H9 (cell line): ENCODE data around the gene LGALS14. TPM values are rescaled to one million over a fixed set of nuclear protein-coding genes. Genes with fewer than 3 reads are reported as not detected.

ENCODE experiments used
- DNase-seq: peaks from one replicate; pipeline ENCODE4 v3.0.0-alpha.2; 2017
- H2AFZ ChIP-seq: one replicate; pipeline ENCODE4 v1.6.1; 2013; ENCODE audit warnings: mild to moderate bottlenecking, low read length, control low read depth, moderate library complexity
- H2AK5ac ChIP-seq: 2 replicates; pipeline ENCODE4 v1.6.1; 2013; ENCODE audit warnings: low read length, control low read depth, mixed read lengths; ENCODE audit not compliant: insufficient read length
- H2BK120ac ChIP-seq: one replicate; pipeline ENCODE4 v1.6.1; 2013; ENCODE audit warnings: low read depth, mild to moderate bottlenecking, low read length, control low read depth, inconsistent platforms; ENCODE audit not compliant: poor library complexity, severe bottlenecking
- H2BK12ac ChIP-seq: 2 replicates; pipeline ENCODE4 v1.6.1; 2013; ENCODE audit warnings: low read length, control low read depth, mixed read lengths, low read depth; ENCODE audit not compliant: insufficient read length
- H2BK15ac ChIP-seq: 2 replicates; pipeline ENCODE4 v1.6.1; 2013; ENCODE audit warnings: low read depth, low read length, control low read depth
- H2BK20ac ChIP-seq: one replicate; pipeline ENCODE4 v1.6.1; 2013; ENCODE audit warnings: low read depth, mild to moderate bottlenecking, low read length, control low read depth, inconsistent platforms; ENCODE audit not compliant: poor library complexity, severe bottlenecking
- H2BK5ac ChIP-seq: 2 replicates; pipeline ENCODE4 v1.6.1; 2013; ENCODE audit warnings: low read length, control low read depth, mixed read lengths; ENCODE audit not compliant: insufficient read length
- H3K14ac ChIP-seq: 2 replicates; pipeline ENCODE4 v1.6.1; 2013; ENCODE audit warnings: low read length, control low read depth; ENCODE audit not compliant: insufficient read depth
- H3K18ac ChIP-seq: 2 replicates; pipeline ENCODE4 v1.6.1; 2013; ENCODE audit warnings: low read depth, mild to moderate bottlenecking, mixed read lengths, low read length, control low read depth; ENCODE audit not compliant: insufficient read length
- H3K23ac ChIP-seq: 2 replicates; pipeline ENCODE4 v1.6.1; 2013; ENCODE audit warnings: low read length, control low read depth, mixed read lengths, low read depth; ENCODE audit not compliant: insufficient read length
- H3K23me2 ChIP-seq: 2 replicates; pipeline ENCODE4 v1.6.1; 2013; ENCODE audit warnings: low read depth, mild to moderate bottlenecking, mixed read lengths, low read length, control low read depth; ENCODE audit not compliant: insufficient read length, poor library complexity, severe bottlenecking
- H3K27ac ChIP-seq: 2 replicates; pipeline ENCODE4 v1.5.1; 2013; ENCODE audit warnings: low read length, control low read depth, mixed read lengths, low read depth; ENCODE audit not compliant: insufficient read length
- H3K27me3 ChIP-seq: 2 replicates; pipeline ENCODE4 v1.6.1; 2013; ENCODE audit warnings: low read length, control low read depth, inconsistent platforms; ENCODE audit not compliant: insufficient read depth
- H3K4ac ChIP-seq: 2 replicates; pipeline ENCODE4 v1.6.1; 2013; ENCODE audit warnings: low read depth, mild to moderate bottlenecking, control low read depth, inconsistent platforms, low read length, moderate library complexity
- H3K4me1 ChIP-seq: 2 replicates; pipeline ENCODE4 v1.6.1; 2013; ENCODE audit warnings: low read length, control low read depth, inconsistent platforms; ENCODE audit not compliant: insufficient read depth
- H3K4me2 ChIP-seq: 2 replicates; pipeline ENCODE4 v1.6.1; 2013; ENCODE audit warnings: low read length, control low read depth, mixed read lengths; ENCODE audit not compliant: insufficient read length, insufficient read depth
- H3K56ac ChIP-seq: 2 replicates; pipeline ENCODE4 v1.6.1; 2013; ENCODE audit warnings: low read depth, mild to moderate bottlenecking, mixed read lengths, low read length, control low read depth; ENCODE audit not compliant: insufficient read length
- H3K79me1 ChIP-seq: 2 replicates; pipeline ENCODE4 v1.6.1; 2013; ENCODE audit warnings: low read depth, mild to moderate bottlenecking, moderate library complexity, low read length, control low read depth, inconsistent platforms; ENCODE audit not compliant: insufficient read depth, poor library complexity, severe bottlenecking
- H3K79me2 ChIP-seq: 2 replicates; pipeline ENCODE4 v1.6.1; 2013; ENCODE audit warnings: low read length, control low read depth, inconsistent platforms; ENCODE audit not compliant: insufficient read depth
- H3K9ac ChIP-seq: 2 replicates; pipeline ENCODE4 v1.6.1; 2013; ENCODE audit warnings: low read length, control low read depth, mixed read lengths; ENCODE audit not compliant: insufficient read length; ENCODE audit errors: extremely low read depth
- H3K9me3 ChIP-seq: one replicate; pipeline ENCODE4 v1.6.1; 2013; ENCODE audit warnings: low read depth, low read length, inconsistent platforms; ENCODE audit not compliant: control insufficient read depth
- H3T11ph ChIP-seq: one replicate; pipeline ENCODE4 v1.6.1; 2013; ENCODE audit warnings: mild to moderate bottlenecking, low read length, control low read depth, inconsistent platforms
- H4K20me1 ChIP-seq: one replicate; pipeline ENCODE4 v1.6.1; 2013; ENCODE audit not compliant: control insufficient read depth, insufficient read length, insufficient read depth
- H4K5ac ChIP-seq: 2 replicates; pipeline ENCODE4 v1.6.1; 2013; ENCODE audit warnings: low read depth, mild to moderate bottlenecking, mixed read lengths, low read length, control low read depth; ENCODE audit not compliant: insufficient read length
- H4K8ac ChIP-seq: replicated peaks from 2 replicates; pipeline ENCODE4 v1.6.1; 2013; ENCODE audit warnings: low read length, control low read depth, mixed read lengths, low read depth; ENCODE audit not compliant: insufficient read length
- H4K91ac ChIP-seq: 2 replicates; pipeline ENCODE4 v1.6.1; 2013; ENCODE audit warnings: low read depth, mild to moderate bottlenecking, moderate library complexity, mixed read lengths, low read length, control low read depth; ENCODE audit not compliant: insufficient read length
- H3K27ac Mint-ChIP-seq, 3 experiments: 2 replicates in 2 of 3; 3 replicates in 1 of 3; pipeline ENCODE4 v1.8.0; 2020 to 2021; ENCODE audit warnings: mixed read lengths in 3 of 3, mild to moderate bottlenecking in 1 of 3, moderate library complexity in 1 of 3
- H3K27me3 Mint-ChIP-seq: 2 replicates; pipeline ENCODE4 v1.8.0; 2021; ENCODE audit warnings: low read depth, mild to moderate bottlenecking, moderate library complexity, mixed read lengths
- H3K36me3 Mint-ChIP-seq, 3 experiments: 2 replicates in 2 of 3; 3 replicates in 1 of 3; pipeline ENCODE4 v1.8.0; 2020 to 2021; ENCODE audit warnings: low read depth in 3 of 3, mixed read lengths in 3 of 3; ENCODE audit not compliant: insufficient read depth in 1 of 3
- H3K4me1 Mint-ChIP-seq, 2 experiments: 2 replicates each; pipeline ENCODE4 v1.8.0; 2020; ENCODE audit warnings: mixed read lengths in 2 of 2
- H3K4me3 Mint-ChIP-seq, 2 experiments: 2 replicates in 1 of 2; 3 replicates in 1 of 2; pipeline ENCODE4 v1.8.0; 2020 to 2021; ENCODE audit warnings: mild to moderate bottlenecking in 2 of 2, mixed read lengths in 2 of 2, moderate library complexity in 1 of 2
- H3K9me3 Mint-ChIP-seq, 2 experiments: 2 replicates in 1 of 2; 3 replicates in 1 of 2; pipeline ENCODE4 v1.8.0; 2020; ENCODE audit warnings: mild to moderate bottlenecking in 2 of 2, mixed read lengths in 2 of 2, moderate library complexity in 1 of 2
- WGBS: extraction: QIAGEN DNeasy Blood & Tissue Kit; methylation state at CpG from one replicate; pipeline ENCODE4 v1.1.7; 2013; ENCODE audit warnings: missing lambda C conversion rate, low lambda C conversion rate, mixed read lengths; ENCODE audit not compliant: insufficient read length; ENCODE audit errors: extremely low coverage; 5-methylcytosine and 5-hydroxymethylcytosine counted together
- total RNA-seq: library from RNA; stranded (reverse); gene quantifications from 2 replicates; pipeline ENCODE4 v1.2.1, GENCODE V29; 2021
- TF ChIP-seq, protein P1 (sequence below): fragments of 200-600 bp; sonication (generic); conservative IDR thresholded peaks from 3 replicates; pipeline ENCODE4 v1.8.0; 2021; ENCODE audit warnings: antibody characterized with exemption, mild to moderate bottlenecking

LGALS14 gene
- total RNA-seq, 1 experiment from 2014 or later, result not detected

DNA sequence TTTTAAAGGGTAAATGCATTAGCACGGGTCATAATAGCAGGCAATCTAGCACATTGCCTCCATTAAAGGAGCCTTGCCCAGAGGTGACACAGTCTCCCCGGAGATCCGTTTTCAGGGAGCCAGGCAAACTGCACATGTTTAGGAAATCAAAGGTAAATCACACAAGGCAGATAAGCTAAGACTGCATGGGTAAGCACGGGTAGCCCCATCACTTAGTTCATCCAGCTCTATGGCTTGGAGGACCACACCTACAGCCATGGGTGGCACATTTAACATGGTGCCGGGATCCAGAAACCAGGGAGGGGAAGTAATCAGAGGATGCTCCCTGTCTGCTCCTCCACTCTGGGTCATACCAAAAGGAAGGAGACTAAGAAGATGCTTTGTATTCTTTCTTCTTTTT is 31.8 kb upstream of the LGALS14 start:
- Histone ChIP-seq H3K9me3 (no peaks in the 10 kb centered on the region), H3K14ac (no peak overlapping the region), H3K9ac (no peak overlapping the region), H2AFZ (no peak overlapping the region), H3K23ac (no peak overlapping the region), H4K91ac (no peak overlapping the region), H3K56ac (no peak overlapping the region), H3K4me2 (no peak overlapping the region), H4K20me1 (no peaks in the 10 kb centered on the region), H3K27me3 (no peaks in the 10 kb centered on the region), H3K23me2 (no peaks in the 10 kb centered on the region), H3K4ac (no peak overlapping the region), H3K79me2 (no peaks in the 10 kb centered on the region), H3K4me1 (peaks cover 5% of the 10 kb centered on the region; the same call in 1 of the 2 replicates), H3T11ph (no peak overlapping the region), H3K79me1 (no peaks in the 10 kb centered on the region), H2BK12ac (no peak overlapping the region), H2BK15ac (no peak overlapping the region), H2AK5ac (no peak overlapping the region), H4K8ac (no peak overlapping the region), H4K5ac (no peak overlapping the region), H2BK5ac (no peak overlapping the region), H3K27ac (no peak overlapping the region), H3K18ac (no peak overlapping the region), H2BK20ac (no peak overlapping the region), H2BK120ac (no peak overlapping the region)
- WGBS, result no CpG with 5 or more reads among the region's 5 CpGs
- H3K9me3 Mint-ChIP-seq, result peaks cover under 1% of the 10 kb centered on the region in 2 experiments; a peak in 3 of 5 replicates
- TF ChIP-seq, protein P1, sequence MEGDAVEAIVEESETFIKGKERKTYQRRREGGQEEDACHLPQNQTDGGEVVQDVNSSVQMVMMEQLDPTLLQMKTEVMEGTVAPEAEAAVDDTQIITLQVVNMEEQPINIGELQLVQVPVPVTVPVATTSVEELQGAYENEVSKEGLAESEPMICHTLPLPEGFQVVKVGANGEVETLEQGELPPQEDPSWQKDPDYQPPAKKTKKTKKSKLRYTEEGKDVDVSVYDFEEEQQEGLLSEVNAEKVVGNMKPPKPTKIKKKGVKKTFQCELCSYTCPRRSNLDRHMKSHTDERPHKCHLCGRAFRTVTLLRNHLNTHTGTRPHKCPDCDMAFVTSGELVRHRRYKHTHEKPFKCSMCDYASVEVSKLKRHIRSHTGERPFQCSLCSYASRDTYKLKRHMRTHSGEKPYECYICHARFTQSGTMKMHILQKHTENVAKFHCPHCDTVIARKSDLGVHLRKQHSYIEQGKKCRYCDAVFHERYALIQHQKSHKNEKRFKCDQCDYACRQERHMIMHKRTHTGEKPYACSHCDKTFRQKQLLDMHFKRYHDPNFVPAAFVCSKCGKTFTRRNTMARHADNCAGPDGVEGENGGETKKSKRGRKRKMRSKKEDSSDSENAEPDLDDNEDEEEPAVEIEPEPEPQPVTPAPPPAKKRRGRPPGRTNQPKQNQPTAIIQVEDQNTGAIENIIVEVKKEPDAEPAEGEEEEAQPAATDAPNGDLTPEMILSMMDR, result no peak
- no peak overlapping the region for H3K27ac Mint-ChIP-seq
- no peak for DNase-seq
- H3K4me3 Mint-ChIP-seq, result no peak overlapping the region
- H3K36me3 Mint-ChIP-seq, result no peaks in the 10 kb centered on the region
- H3K27me3 Mint-ChIP-seq, result peaks cover 6% of the 10 kb centered on the region
- peaks cover 15 to 20% of the 10 kb centered on the region in 2 experiments for H3K4me1 Mint-ChIP-seq
